Putamen (tissue), 1 donor: ENCODE results near the gene S1PR4.
"Not testable (repeated sequence)": the region's sequence is repeated elsewhere in the genome, so short reads cannot be mapped to it uniquely, and the experiment has no call there.

Experiments used
- DNase-seq: peaks from one replicate; pipeline ENCODE4 v3.0.0-alpha.2; 2016; ENCODE audit warnings: low spot score

S1PR4 gene

DNA sequence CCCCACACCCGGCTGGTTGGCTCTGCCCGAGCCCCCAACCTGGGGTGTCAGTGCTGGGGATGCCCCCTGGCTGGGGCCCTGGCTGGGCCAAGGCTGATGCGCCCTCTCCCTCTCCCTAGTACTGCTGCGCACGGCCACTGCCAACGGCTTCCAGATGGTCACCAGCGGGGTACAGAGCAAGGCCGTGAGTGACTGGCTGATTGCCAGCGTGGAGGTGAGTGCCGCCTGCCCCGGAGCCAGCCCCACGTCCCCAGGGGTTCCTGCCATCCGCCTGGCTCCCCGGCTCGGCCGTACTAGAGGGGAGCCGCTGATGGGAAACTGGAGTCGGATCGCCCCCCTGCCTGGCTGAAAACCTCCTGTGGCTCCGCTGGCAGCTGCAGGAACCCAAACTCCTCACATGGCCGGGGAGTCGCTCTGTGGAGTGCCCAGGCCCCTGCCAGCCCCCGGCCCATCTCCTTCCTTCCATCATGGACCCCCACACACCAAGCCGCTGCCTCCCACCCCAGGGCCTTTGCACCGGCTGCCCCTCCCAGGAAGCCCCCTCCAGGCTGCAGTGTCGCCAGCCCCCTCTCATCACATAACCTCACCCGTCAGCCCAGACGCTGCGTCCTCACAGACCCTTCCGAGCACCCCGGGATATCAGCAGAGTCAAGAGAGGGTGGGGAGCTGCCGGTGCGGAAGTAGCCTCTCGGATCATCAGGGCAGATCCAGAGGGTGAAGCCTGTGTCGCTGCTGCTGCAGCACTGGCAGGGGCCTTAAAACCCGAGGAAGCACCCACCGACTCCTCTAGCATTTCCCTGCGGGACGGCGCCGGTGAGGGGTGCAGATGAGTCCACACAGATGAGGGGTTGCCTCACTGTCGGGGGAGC lies 17.7 kb downstream of the S1PR4 start:
- DNase-seq, result no peak

- DNase-seq, result no peak
Measured at GRCh38 chr19:3196933-3197205, 18.3 kb downstream of the S1PR4 start.

GRCh38 chr19:3198901-3199700 lies 20.5 kb downstream of the S1PR4 start:
- no peak for DNase-seq

DNA sequence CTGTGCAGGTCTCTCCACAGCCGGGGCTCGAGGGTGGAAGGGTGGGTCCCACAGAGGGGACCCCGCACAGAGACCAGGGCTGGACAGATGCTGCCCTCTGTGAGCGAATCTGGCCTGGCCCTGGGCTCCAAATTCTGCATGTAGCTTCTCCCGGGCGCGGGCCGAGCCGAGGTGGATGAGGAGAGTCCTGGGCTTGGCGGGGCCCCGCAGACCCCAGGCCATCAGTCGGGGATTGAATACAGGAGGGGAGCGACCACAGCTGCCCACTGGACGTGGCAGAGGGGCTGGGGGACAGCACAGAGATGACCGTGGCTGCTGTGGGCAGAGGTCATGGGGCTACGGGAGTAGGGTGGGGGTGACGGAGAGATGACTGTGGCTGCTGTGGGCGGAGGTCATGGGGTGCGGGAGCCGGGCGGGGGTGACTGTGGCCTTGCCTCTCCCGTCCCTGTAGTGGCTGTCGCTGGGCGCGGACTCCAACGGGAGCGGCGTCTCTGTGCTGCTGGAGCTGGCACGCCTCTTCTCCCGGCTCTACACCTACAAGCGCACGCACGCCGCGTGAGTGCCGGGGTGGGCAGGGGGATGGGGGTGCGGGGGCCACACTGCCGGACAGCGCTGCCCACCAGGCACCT lies 22.6 kb downstream of the S1PR4 start:
- DNase-seq, result no peak

DNA sequence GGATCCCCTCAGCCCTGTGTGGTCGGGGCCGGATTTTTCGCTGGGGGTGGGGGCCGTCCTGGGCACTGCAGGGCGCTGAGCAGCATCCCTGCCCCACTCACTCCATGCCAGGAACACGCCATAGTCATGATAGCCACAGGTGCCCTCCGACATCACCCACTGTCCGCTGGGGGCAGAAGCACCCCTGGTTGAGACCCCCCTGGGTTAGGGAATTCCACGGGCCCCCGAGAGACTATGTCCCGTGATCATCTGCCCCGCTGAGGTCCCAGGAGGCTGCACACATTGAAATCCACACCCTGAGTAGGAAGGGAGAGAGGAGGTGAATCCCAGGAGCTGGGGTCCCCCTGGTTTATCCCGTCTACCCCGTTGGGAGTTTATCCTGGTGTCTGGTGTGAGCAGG lies 23.3 kb downstream of the S1PR4 start:
- no peak for DNase-seq

DNA sequence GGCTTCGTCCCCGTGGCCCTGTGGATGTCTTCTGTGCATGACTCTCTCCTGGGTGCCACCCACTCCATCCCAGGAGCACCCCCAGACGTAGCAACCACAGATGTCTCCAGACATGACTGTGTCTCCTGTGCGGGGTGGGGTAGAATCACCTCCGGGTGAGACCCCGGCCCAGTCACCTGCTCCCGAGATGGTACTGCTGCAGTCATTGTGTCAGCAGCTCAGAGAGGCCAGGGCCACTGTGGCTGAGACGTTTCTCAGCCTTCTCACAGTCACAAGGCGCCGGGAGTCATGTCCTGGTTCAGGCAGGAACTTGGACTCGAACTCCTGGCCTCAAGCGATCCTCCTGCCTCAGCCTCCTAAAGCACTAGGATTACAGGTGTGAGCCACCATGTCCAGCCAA lies 23.8 kb downstream of the S1PR4 start:
- DNase-seq, result no peak

GRCh38 chr19:3202895-3203294 lies 24.3 kb downstream of the S1PR4 start:
- DNase-seq, result not testable (repeated sequence)

DNA sequence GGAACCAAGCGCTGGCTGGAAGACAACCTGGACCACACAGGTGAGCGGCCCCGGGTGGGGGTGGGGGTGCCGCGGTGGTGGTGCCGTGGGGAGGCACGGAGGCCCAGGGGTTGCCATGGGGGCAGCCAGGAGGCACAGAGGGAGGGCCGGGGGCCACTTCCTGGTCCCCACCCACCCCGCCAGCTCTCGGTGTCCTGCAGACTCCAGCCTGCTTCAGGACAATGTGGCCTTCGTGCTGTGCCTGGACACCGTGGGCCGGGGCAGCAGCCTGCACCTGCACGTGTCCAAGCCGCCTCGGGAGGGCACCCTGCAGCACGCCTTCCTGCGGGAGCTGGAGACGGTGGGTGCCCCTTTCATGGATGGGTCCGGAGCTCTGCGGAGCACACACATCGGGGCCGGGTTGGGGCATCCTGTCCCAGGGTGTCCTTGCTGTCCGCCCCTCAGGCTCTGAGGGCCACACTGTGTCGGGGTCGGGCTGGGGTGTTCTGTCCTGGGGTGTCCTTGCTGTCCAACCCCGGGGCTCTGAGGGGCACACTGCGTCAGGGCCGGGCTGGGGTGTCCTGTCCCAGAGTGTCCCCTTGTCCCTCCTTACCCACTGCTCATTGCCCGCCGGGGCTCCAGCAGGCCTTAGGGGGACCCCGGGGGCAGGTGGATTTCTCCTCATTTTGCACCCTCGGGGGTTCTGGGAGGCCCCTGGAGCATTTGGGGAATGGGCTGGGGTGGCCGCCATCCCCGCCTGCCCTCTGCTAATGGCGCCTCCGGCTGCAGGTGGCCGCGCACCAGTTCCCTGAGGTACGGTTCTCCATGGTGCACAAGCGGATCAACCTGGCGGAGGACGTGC lies 25.5 kb downstream of the S1PR4 start:
- DNase-seq, result no peak

GRCh38 chr19:3204646-3205275 lies 26.2 kb downstream of the S1PR4 start:
- no peak for DNase-seq

DNA sequence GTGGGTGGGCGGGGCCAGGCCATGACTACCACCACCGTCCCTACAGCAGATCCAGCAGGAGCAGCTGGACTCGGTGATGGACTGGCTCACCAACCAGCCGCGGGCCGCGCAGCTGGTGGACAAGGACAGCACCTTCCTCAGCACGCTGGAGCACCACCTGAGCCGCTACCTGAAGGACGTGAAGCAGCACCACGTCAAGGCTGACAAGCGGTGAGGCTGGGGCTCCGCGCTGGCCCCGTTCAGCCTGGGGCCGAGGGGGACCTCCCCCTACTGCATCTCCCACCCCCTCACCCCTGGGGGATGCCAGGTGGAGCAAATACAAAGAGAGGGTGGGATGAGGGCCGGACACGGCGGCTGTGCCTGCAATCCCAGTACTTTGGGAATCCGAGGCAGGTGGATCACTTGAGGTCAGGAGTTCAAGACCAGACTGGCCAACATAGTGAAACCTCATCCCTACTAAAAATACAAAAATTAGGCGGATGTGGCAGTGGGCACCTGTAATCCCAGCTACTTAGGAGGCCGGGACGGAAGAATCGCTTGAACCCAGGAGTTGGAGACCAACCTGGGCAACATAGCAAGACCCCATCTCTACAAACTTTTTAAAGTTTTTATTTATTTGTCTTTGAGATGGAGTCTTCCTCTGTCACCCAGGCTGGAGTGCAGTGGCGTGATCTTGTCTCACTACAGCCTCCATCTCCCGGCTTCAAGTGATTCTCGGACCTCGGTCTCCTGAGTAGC lies 27.8 kb downstream of the S1PR4 start:
- no peak for DNase-seq

DNA sequence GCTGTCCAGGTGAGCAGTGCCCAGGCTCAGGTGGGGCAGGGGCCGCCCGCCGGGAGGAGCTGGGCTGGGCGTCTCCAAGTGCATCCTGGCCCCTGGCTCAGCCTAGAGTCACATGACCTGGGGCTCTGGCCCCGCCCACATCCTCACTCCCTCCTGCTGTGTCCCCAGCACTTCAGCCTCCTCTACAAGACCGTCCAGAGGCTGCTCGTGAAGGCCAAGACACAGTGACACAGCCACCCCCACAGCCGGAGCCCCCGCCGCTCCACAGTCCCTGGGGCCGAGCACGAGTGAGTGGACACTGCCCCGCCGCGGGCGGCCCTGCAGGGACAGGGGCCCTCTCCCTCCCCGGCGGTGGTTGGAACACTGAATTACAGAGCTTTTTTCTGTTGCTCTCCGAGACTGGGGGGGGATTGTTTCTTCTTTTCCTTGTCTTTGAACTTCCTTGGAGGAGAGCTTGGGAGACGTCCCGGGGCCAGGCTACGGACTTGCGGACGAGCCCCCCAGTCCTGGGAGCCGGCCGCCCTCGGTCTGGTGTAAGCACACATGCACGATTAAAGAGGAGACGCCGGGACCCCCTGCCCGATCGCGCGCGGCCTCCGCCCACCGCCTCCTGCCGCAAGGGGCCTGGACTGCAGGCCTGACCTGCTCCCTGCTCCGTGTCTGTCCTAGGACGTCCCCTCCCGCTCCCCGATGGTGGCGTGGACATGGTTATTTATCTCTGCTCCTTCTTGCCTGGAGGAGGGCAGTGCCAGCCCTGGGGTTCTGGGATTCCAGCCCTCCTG lies 29.1 kb downstream of the S1PR4 start:
- DNase-seq, result no peak

GRCh38 chr19:3208317-3209207 lies 30.0 kb downstream of the S1PR4 start:
- no peak for DNase-seq

GRCh38 chr19:3210347-3211017 lies 31.9 kb downstream of the S1PR4 start:
- DNase-seq, result no peak

DNA sequence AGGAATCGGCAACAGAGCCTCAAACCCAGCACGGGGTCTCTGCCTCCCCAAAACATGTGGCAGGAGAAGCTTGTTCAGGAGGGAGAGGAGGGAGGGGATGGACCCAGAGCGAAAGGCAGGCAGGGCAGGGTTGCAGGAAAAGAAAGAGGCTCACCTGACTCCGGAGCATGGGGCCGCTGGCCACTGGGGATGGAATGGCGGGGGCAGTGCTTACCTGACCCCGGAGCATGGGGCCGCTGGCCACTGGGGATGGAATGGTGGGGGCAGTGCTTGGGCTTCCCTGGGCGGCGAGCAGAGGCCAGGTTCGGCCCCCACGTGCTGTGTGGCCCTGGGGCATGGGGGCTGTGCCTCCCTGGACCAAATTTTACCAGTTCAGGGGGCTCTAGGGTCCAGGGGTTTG lies 32.6 kb downstream of the S1PR4 start:
- DNase-seq, result no peak

- DNase-seq, result no peak
Measured at GRCh38 chr19:3213159-3213558, 34.6 kb downstream of the S1PR4 start.

GRCh38 chr19:3216874-3217273 lies 38.3 kb downstream of the S1PR4 start:
- no peak for DNase-seq

DNA sequence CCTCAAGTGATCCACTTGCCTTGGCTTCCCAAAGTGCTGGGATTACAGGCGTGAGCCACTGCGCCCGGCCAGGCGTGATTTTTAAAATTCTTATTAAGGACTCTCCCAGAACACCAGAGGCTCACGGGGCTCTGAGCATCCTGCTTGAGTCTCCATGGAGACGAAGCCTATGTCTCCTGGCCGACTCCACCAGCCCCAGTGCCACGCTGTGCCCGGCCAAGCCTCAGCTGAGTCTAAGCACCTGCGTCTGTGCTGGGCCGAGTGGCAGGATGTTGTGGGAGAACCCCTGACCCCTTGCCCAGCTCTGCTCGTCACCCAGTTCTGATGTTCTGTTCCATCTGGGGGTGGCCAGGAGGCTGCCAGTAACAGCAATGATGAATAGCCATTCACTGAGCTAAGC lies 42.0 kb downstream of the S1PR4 start:
- no peak for DNase-seq

- DNase-seq, result not testable (repeated sequence)
Measured at GRCh38 chr19:3221576-3221975, 43.0 kb downstream of the S1PR4 start.

DNA sequence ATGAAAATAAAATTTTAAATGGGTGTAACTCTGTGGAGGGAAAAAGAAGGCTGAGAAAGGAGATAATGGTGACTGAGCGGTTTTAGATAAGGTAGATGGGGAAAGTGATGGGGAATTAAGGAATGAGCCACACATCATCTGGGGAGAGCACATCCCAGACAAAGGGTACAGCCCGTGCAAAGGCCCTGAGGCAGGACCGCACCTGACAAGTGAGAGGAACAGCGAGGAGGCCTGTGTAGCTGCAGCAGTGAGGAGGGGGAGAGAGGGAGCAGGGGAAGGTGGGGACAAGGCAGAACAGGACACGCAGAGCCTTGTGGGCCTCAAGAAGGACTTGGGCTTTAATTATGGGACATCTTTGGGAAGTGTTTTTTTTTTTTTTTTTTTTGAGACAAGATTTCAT lies 44.1 kb downstream of the S1PR4 start:
- DNase-seq, result no peak
